NCI-H2107 (cell line): ENCODE measurements around the gene KCNN3.

Source experiments
- DNase-seq: peaks from one replicate; lab custom pipeline; 2025; lab: John Stamatoyannopoulos, UW

The KCNN3 gene

GRCh38 chr1:154880671-154881070, 10.6 kb upstream of the KCNN3 start:
- no peak for DNase-seq

DNA sequence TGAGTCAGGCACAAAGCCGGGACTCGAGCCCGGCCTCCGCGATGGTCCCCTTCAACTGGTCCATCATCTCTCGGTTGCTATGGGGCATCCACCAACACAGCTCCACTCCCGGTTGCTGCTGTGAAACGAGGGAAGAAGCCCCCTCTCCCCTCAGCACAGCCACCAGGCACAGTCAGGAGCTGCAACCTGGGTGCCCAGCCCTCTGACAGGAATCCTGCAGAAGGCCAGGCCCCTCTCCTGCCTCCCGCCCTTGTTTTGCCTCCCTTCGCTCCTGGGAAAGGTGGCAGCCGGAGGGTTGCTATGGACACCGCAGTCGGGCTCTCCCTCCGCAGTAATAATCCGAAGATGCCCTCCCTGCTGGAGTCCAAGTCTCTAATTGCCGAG, 8.9 kb upstream of the KCNN3 start:
- DNase-seq = no peak

DNA sequence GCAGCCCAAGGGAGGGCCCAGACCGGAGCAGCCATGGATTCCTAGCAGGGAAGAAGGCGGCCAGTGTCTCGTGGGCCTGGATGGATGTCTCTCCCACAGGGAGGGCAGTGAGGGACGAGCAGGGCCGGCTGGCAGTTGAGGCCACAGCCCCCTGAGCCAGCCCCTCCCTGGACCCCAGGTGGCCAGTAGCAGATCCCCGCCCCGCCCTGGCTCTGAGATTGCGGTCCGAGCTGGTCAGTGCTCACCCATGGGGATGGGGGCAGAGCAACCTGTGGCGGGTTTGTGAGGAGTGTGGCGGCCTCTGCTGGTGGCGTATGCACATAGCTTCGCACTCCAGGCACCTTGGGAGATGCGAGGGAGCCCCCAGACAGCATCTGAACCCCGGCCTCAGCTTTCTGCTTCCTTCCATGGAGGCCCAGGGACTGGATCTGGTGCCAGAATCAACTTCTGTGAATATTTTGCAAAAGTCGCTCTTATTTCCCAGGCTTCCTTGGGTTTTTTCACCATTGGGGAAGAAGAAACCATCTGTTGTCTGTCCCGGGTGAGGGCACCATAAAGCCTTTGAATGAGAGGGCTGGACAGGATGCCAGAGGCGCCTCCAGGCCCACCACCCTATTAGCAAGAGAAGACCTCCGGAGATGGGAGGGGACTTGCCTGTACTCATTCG, 8.4 kb upstream of the KCNN3 start:
- peak; percentile 54 for DNase-seq

- no peak for DNase-seq
Measured at GRCh38 chr1:154877370-154877974, 7.4 kb upstream of the KCNN3 start.

DNA sequence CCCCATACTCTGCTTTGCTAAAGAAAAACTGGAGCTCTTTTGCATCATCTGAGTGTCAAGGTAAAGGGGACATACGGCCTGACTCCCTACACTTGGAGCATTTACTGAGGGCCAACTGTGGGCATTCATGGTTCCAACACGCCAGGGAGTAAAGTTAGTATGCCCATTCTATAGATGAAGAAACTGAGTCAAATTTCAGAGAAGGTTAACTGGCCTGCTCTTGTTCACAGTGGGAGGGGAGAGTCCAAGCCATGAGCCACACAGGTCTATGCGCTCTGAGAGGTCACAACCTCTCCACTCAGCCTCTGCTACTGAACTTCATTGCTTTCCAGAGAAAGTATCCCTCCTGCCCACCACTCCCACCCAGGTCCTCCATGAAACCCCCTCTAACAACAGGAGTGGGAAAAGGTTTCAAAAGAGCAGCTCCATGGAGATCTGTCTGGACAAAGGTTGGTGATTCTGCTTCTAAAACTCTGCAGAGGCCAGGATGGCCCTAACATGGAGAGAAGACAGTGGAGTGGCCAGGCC, 6.8 kb upstream of the KCNN3 start:
- no peak for DNase-seq

DNA sequence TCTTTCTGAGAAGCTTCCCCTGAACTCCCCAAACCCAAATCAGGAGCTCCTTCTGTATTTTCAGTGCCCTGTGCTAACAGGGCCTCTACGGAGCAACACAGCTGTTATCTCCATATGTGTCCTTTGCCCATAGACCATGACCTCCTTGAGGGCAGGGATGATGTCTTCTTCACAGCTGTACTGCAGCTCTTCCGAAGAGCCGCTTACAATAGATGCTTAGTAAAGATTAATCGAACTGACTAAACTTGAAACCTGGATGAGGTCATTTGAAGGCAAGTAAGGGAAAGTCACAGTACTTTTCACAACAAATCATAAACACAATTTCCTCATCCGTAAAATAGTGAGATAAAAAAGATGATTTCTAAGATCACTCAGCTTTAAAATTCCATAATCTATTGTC, 4.4 kb upstream of the KCNN3 start:
- DNase-seq = no peak

DNA sequence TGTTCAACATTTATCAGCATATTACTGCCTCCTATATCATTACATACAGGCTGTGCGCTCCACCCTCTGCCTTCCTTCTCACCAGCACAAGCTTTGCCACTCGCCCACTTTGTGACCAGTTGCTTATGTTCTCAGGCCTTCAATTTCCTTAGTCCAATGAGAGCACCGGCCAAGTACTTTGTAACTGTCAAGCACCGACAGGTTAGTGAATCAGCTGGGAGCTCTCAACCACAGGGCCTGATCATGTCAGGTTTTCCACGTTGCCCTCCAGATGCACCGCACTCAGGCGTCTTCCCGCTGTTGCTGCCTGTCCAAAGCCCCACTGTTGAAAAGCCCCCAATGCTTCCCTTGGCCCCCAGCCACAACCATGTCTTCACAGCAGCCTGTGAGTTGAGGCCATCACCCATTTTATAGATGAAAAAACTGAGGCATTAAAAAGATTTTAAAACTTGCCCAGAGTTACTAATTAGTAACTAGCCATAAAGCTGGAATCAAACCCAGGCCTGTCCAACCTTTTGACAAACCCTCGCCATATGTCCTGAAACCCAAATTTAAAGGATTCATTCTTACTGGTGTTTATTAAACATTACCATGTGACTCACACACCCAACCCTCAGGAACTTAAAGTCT, 3.4 kb upstream of the KCNN3 start:
- no peak for DNase-seq

- DNase-seq = no peak
Measured at GRCh38 chr1:154871374-154871773, 1.3 kb upstream of the KCNN3 start.

DNA sequence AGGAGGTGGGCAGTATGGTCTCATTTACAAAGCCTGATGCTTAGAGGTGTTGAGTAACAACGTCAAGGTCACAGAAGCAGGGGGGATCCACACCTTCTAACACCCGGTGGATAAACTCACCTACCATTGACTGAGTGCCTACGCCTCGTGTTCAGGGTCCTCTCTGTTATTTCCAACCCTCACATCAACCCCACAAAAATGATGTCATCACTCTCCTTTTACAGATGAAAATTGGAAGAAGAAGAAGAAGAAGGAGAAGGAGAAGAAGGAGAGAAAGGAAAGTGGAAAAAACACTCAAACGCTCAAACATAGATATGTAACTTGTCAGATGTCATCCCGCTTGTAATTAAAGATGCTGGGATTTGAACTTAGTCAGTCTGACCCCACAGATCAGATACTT, 653 bp upstream of the KCNN3 start:
- no peak for DNase-seq

DNA sequence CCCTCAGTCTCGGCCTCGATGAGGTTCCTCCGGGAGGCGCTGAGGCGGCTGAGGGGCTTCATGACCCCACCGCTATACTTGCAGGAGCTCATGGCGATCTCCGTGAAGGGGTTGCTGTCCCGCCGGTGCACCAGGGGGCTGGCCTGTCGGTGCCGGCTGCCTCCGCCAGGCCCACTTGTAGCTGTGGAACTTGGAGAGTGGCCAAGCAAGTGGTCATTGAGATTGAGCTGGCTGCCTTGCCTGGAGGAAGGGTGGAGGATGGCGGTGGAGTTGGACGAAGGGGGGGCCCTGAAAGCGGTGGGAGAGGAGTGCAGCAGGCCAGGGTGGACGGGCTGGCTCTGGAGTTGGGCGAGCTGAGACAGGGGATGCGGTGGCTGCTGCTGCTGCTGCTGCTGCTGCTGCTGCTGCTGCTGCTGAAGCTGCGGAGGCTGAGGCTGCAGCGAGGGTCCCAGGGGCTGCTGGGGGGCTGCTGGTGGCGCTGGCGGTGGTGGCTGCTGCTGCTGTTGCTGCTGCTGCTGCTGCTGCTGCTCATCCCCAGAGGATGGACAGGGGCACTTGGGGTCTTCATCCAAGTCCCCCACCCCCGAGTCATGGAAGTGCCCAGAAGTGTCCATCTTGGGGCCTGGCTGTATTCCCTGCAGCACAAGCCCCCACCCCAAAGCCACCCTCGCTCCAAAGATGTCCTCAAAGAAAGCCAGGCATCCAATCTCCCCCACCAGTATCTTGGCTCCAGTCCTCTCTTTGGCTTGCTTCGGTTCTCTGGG, 548 bp downstream of the KCNN3 start:
- DNase-seq = no peak

DNA sequence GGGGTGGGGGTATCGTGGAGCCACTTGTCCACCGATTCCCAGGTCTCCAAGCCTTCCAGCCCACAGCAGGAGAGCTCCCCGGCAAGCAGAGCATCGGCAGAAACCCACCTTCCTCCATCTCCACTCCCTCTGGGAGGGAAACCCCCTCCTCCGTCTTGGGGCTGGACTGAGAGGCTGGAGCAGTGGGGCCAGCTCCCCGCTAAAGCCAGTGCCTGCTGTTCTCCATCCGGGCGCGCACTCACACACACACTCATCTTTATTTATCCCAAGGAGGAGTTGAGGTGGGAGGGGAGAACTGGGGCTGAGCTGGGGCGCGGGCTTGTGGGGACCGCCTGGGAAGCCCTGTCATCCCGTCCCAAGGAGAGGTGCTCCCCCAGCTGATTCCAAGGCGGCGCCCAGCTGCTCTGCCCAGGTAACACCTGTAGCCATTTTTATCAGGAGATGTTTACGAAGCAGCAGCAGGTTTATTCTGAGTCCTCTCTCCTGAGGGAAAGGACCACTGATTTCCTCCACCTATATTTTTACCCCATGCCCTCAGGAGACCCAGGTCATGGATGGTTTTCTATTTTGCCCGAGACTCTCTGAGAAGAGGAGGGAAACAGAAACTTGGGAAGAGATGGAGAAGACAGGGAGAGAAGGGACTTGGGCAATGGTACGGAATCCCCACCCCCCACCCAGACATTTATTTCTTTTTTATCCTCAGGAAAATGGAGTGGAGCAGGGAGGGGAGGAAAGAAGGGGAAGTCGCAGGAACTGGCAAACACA, 2.1 kb downstream of the KCNN3 start:
- no peak for DNase-seq

GRCh38 chr1:154867064-154867825, 2.8 kb downstream of the KCNN3 start:
- DNase-seq = peak; percentile 59

DNA sequence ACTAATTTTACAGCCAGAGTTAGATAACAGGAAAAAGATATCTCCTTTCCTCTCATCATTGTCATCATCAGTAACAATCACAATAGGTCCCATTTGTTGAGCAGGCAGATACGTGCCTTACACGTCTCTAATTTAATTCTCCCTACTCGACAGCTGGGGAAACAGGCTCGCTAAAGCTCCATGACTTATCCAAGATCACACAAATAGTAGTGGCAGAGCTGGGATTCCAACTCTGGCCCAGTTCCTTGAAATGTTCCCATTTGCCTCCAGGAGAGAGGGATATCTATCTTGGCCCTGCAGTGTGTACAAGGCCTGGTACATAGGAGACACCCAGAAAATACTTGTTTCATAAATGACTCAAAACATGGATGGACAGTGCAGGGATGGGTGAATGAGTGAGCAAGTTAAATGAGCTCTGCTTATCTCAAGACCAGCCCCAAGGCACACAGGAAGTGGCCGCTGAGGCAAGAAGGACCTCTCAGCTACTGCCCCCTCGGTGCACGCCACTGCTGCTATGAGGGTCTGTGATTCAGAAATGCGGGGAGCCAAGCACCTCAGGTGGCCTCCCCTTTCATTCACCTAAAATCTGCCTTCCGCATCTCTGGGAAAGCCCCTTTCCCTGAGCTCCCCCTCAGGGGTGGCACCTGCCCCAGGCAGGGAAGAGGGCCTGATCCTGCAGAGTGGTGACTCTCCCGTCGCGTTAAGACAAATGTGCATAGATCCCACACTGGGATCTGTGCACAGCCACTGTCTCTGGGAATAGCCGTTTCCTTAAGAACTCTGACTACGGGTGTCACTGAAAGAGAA, 3.6 kb downstream of the KCNN3 start:
- DNase-seq = no peak

DNA sequence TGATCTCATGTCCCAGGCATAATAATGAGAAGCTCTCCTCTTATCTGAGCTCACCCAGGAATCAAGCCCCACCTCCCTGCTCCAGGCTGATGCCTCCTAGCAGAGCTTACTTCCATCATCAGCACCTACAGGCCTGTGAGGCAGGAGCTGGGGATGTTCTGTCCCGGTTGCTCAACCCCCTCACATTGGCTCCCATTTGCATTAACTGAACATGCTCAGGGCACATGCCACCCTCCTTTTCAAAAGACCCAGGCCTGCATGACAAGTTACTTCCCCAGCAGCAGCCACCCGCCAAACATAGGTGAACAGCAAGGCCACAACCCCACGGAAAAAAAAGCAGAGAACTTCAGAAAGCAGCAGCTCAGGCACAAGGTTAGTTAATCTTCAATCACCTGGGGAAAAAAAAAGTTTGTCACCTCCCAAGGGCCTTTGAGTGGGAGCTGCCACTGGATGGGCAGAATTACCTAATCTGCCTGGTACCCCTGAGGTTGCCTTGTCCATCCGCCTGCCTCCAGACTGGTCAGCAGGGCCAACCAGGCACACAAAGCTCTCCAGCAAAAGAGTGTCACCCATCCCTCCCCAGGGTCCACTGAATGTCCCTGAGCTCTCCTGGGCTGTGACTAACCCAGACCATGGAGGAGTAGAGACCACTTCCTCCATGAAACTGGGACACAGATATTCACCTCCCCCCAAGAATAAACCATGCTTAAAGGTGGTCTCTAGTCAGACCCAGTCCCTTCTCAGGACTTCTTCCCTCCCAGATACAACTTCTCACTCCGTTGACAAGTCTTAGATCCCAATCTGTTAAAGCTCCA, 4.4 kb downstream of the KCNN3 start:
- DNase-seq = no peak

DNA sequence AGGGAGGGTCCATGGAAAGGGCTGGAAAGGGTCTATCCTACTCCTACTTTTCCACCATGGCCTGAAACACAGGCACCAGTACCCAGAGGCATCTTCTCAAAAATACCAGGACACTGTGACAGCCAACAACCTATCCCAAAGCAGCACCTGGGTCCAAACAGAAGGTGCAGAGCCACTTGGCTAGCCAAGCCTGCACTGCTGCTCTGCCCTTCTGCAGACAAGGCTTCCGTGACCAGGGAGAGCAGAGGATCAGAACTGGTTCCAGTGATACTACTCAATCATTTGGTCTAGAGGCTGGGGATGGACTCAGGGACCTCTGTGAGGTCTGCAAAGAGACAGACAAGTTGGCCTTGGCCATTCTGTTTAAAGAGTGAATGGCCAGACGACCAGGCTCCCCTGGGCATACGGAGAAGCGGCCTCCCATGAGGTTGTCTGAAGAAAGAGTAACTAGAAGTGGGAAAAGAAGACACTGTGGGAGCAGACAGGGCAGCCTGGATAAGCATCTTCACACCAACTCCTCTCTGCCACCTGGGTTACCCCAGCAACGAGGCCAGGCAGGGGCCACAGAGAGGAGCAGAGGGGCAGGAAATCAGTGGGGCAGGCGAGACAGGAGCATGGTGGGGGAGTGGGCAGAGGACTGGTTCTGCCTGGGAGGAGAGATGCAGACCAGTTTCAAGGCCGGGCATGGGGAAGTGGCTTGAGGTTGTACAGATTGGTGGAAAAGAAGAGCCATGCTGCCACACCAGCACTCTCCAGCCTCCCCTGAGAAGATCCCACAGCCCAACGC, 5.7 kb downstream of the KCNN3 start:
- no peak for DNase-seq

- DNase-seq = no peak
Measured at GRCh38 chr1:154863315-154864174, 6.5 kb downstream of the KCNN3 start.

- DNase-seq = no peak
Measured at GRCh38 chr1:154862907-154863306, 7.2 kb downstream of the KCNN3 start.
